HCT116 (cell line): ENCODE results near the gene DHX58. TPM values are rescaled to one million over a fixed set of nuclear protein-coding genes. Genes with fewer than 3 reads are reported as not detected.
A peak's percentile ranks its signal among the peaks of the same experiment; 100 is the strongest.

Source experiments
- ATAC-seq: fragments of 200-7000 bp; cut with Tn5 transposase; 2 replicates; pipeline ENCODE4 v1.9.1; 2020; ENCODE audit warnings: mild to moderate bottlenecking, moderate library complexity
- BruUV-seq: library from RNA; stranded (reverse); fragments of 400-500 nt; replicated peaks from 2 replicates; lab custom pipeline; 2021; lab: Mats Ljungman, UMichigan
- CTCF ChIA-PET: fragments of 300-600 bp; sonication (Branson Sonifier 250); formaldehyde crosslinking; loops from one replicate; lab custom pipeline; 2021; ENCODE audit warnings: antibody characterized with exemption; lab: Charles Lee
- POLR2A ChIA-PET: fragments of 300-600, 350-600 bp; sonication (Branson Sonifier 250); formaldehyde crosslinking; loops from one replicate; lab custom pipeline; 2021; ENCODE audit warnings: antibody characterized with exemption; lab: Charles Lee
- RAD21 ChIA-PET, 2 experiments: fragments of 300-600 bp; sonication (Branson Sonifier 250); formaldehyde crosslinking; loops; one replicate each; lab custom pipeline; 2023; ENCODE audit warnings: low total read pairs in 2 of 2; ENCODE audit not compliant: uncharacterized antibody in 2 of 2, unreplicated experiment in 2 of 2, low non-redundant PET in 1 of 2; lab: Charles Lee
- DNase-seq: peaks from one replicate; pipeline ENCODE4 v3.0.0-alpha.2; 2010; ENCODE audit warnings: low read depth, low spot score
- H2AFZ ChIP-seq: fragments of 200-600 bp; shearing (Covaris generic), sonication (generic); 2 replicates; pipeline ENCODE4 v1.6.1; 2017; ENCODE audit warnings: low read depth, mixed run types, mixed read lengths, antibody characterized with exemption, low read length; ENCODE audit not compliant: poor library complexity, severe bottlenecking
- H3K27ac ChIP-seq: 2 replicates; pipeline ENCODE4 v1.5.1; 2012; ENCODE audit warnings: low read depth, low read length
- H3K27me3 ChIP-seq: fragments of 200-600 bp; sonication (generic); 2 replicates; pipeline ENCODE4 v1.6.1; 2016; ENCODE audit warnings: mixed run types, low read length, mixed read lengths; ENCODE audit not compliant: insufficient read depth
- H3K36me3 ChIP-seq, 2 experiments: fragments of 200-500 bp in 1 of 2; fragments of 200-600 bp in 1 of 2; sonication (Bioruptor generic) in 1 of 2; sonication (generic) in 1 of 2; 2 replicates each; pipeline versions ENCODE4 v1.5.1 to v1.6.1; 2014 to 2016; ENCODE audit warnings: low read length in 2 of 2, inconsistent platforms in 1 of 2, mixed read lengths in 1 of 2, mixed run types in 1 of 2; ENCODE audit not compliant: insufficient read depth in 2 of 2, control insufficient read depth in 1 of 2
- H3K4me1 ChIP-seq, 2 experiments: fragments of 200-600 bp in 1 of 2; sonication (generic) in 1 of 2; 2 replicates each; pipeline versions ENCODE4 v1.5.1 to v1.6.1; 2012 to 2017; ENCODE audit warnings: low read length in 2 of 2, inconsistent platforms in 1 of 2, mild to moderate bottlenecking in 1 of 2, mixed read lengths in 1 of 2, mixed run types in 1 of 2, moderate library complexity in 1 of 2; ENCODE audit not compliant: insufficient read depth in 2 of 2, control insufficient read depth in 1 of 2
- H3K4me2 ChIP-seq: fragments of 200-600 bp; sonication (generic); 2 replicates; pipeline ENCODE4 v1.6.1; 2017; ENCODE audit warnings: mixed run types, low read length, mixed read lengths
- H3K4me3 ChIP-seq, 2 experiments: fragments of 200-600 bp in 1 of 2; sonication (generic) in 1 of 2; replicated peaks in 1 of 2; 2 replicates each; pipeline ENCODE4 v1.5.1; 2011 to 2016; ENCODE audit warnings: low read length in 2 of 2, control low read depth in 1 of 2, low read depth in 1 of 2, mild to moderate bottlenecking in 1 of 2, mixed read lengths in 1 of 2, mixed run types in 1 of 2
- H3K79me2 ChIP-seq: fragments of 200-600 bp; sonication (generic); 2 replicates; pipeline ENCODE4 v1.6.1; 2017; ENCODE audit warnings: mild to moderate bottlenecking, mixed run types, low read length, moderate library complexity, mixed read lengths; ENCODE audit not compliant: insufficient read depth
- H3K9ac ChIP-seq: fragments of 200-600 bp; sonication (generic); 2 replicates; pipeline ENCODE4 v1.6.1; 2016; ENCODE audit warnings: low read length, mixed read lengths
- H3K9me2 ChIP-seq: fragments of 200-600 bp; sonication (generic), shearing (Covaris generic); 2 replicates; pipeline ENCODE4 v1.6.1; 2017; ENCODE audit warnings: mixed run types, mild to moderate bottlenecking, moderate library complexity; ENCODE audit not compliant: insufficient read depth
- H3K9me3 ChIP-seq, 2 experiments: fragments of 200-500 bp in 1 of 2; fragments of 200-600 bp in 1 of 2; sonication (Bioruptor generic) in 1 of 2; sonication (generic) in 1 of 2; 2 replicates each; pipeline ENCODE4 v1.6.1; 2014 to 2017; ENCODE audit warnings: low read length in 2 of 2, mixed read lengths in 2 of 2, inconsistent platforms in 1 of 2, low read depth in 1 of 2, mild to moderate bottlenecking in 1 of 2, mixed run types in 1 of 2, moderate library complexity in 1 of 2; ENCODE audit not compliant: control insufficient read depth in 1 of 2, insufficient read depth in 1 of 2
- H4K20me1 ChIP-seq: fragments of 200-600 bp; sonication (generic), shearing (Covaris generic); 2 replicates; pipeline ENCODE4 v1.6.1; 2017; ENCODE audit warnings: mixed run types, mild to moderate bottlenecking, moderate library complexity; ENCODE audit not compliant: insufficient read depth
- CBX3 ChIP-seq: IDR thresholded peaks from 2 replicates; pipeline ENCODE4 v1.6.1; 2012; ENCODE audit warnings: low read depth
- CTCF ChIP-seq, 3 experiments: fragments of 200-600 bp in 1 of 3; sonication (generic) in 1 of 3; IDR thresholded peaks in 2 of 3; conservative IDR thresholded peaks in 1 of 3; 2 replicates each; pipeline ENCODE4 v1.5.1; 2012 to 2017; ENCODE audit warnings: low read depth in 2 of 3, low read length in 2 of 3, antibody characterized with exemption in 1 of 3, borderline replicate concordance in 1 of 3, control low read depth in 1 of 3, mild to moderate bottlenecking in 1 of 3, mixed read lengths in 1 of 3, mixed run types in 1 of 3, moderate library complexity in 1 of 3; ENCODE audit not compliant: insufficient read depth in 1 of 3
- EGR1 ChIP-seq: IDR thresholded peaks from 2 replicates; pipeline ENCODE4 v1.6.1; 2012; ENCODE audit warnings: low read depth
- ELF1 ChIP-seq: IDR thresholded peaks from 2 replicates; pipeline ENCODE4 v1.6.1; 2012; ENCODE audit warnings: low read depth, borderline replicate concordance
- EZH2phosphoT487 ChIP-seq: fragments of 200-600 bp; IDR thresholded peaks from 2 replicates; pipeline ENCODE4 v1.6.1; 2018; ENCODE audit warnings: antibody characterized with exemption, borderline replicate concordance
- FOSL1 ChIP-seq: IDR thresholded peaks from 2 replicates; pipeline ENCODE4 v1.6.1; 2012; ENCODE audit warnings: low read depth
- JUND ChIP-seq: IDR thresholded peaks from 2 replicates; pipeline ENCODE4 v1.6.1; 2012
- MAX ChIP-seq: IDR thresholded peaks from 2 replicates; pipeline ENCODE4 v1.6.1; 2012
- POLR2A ChIP-seq: IDR thresholded peaks from 2 replicates; pipeline ENCODE4 v1.7.0; 2011; ENCODE audit warnings: borderline replicate concordance; ENCODE audit not compliant: insufficient read depth, insufficient read length; ENCODE audit errors: extremely low read depth
- RAD21 ChIP-seq: IDR thresholded peaks from 2 replicates; pipeline ENCODE4 v1.6.1; 2012; ENCODE audit warnings: low read depth, mild to moderate bottlenecking
- SIN3A ChIP-seq: IDR thresholded peaks from 2 replicates; pipeline ENCODE4 v1.6.1; 2012; ENCODE audit warnings: low read depth
- SP1 ChIP-seq: IDR thresholded peaks from 2 replicates; pipeline ENCODE4 v1.6.1; 2012; ENCODE audit warnings: low read depth
- SRF ChIP-seq: IDR thresholded peaks from 2 replicates; pipeline ENCODE4 v1.6.1; 2012; ENCODE audit warnings: low read depth
- TCF7L2 ChIP-seq: IDR thresholded peaks from 2 replicates; pipeline ENCODE4 v1.7.0; 2011; ENCODE audit warnings: borderline replicate concordance, inconsistent platforms; ENCODE audit not compliant: insufficient read depth, insufficient read length; ENCODE audit errors: extremely low read depth
- YY1 ChIP-seq: IDR thresholded peaks from 2 replicates; pipeline ENCODE4 v1.6.1; 2011; ENCODE audit warnings: low read length, low read depth, moderate library complexity, mild to moderate bottlenecking; ENCODE audit not compliant: insufficient replicate concordance; ENCODE audit errors: extremely low read depth
- ZBTB33 ChIP-seq: IDR thresholded peaks from 2 replicates; pipeline ENCODE4 v1.6.1; 2011; ENCODE audit warnings: mild to moderate bottlenecking, low read length, moderate library complexity; ENCODE audit not compliant: insufficient replicate concordance; ENCODE audit errors: extremely low read depth
- ZNF274 ChIP-seq: fragments of 200-500 bp; sonication (Bioruptor generic); IDR thresholded peaks from 2 replicates; pipeline ENCODE4 v1.6.1; 2014; ENCODE audit warnings: mild to moderate bottlenecking, low read depth, low read length, inconsistent platforms
- intact Hi-C: fragments of 100-400 bp; cut with micrococcal nuclease; formaldehyde crosslinking; loops from 2 replicates; pipeline ENCODE4 v1.10.0; 2022
- total RNA-seq: library from RNA; stranded (reverse); gene quantifications from one replicate; pipeline ENCODE4 v1.2.1, GENCODE V29; 2021; ENCODE audit not compliant: unreplicated experiment

Gene DHX58
- total RNA-seq, 1 experiment from 2014 or later: 1.2 TPM

- H3K4me2 ChIP-seq: peak overlapping the region; percentile 94
- RAD21 ChIA-PET: no interaction called here
- H3K27ac ChIP-seq: no peak overlapping the region
- no peak overlapping the region for H3K9ac ChIP-seq
- TF ChIP-seq EGR1 (no peak), YY1 (no peak), SIN3A (no peak), CTCF (IDR thresholded peaks at IDR 0.05 in 2 of 3, conservative IDR thresholded peaks at IDR 0.05 in 1 of 3; ENCODE audit: borderline replicate concordance in 1 of 3, insufficient read depth in 1 of 3, low read depth in 2 of 3, low read length in 2 of 3) (no peak), ZBTB33 (no peak), TCF7L2 (no peak), SP1 (no peak), ELF1 (no peak), EZH2phosphoT487 (no peak), SRF (no peak), FOSL1 (no peak), RAD21 (no peak), POLR2A (no peak), JUND (no peak), CBX3 (no peak), ZNF274 (no peak), MAX (no peak)
- TF ChIP-seq, all 23 proteins: peak for 0
- Histone ChIP-seq H3K27me3 (peaks cover 11% of the 10 kb centered on the region; the same call in 1 of the 2 replicates), H3K36me3 (no peaks in the 10 kb centered on the region), H2AFZ (no peak overlapping the region), H3K9me2 (no peaks in the 10 kb centered on the region), H4K20me1 (no peaks in the 10 kb centered on the region), H3K9me3 (no peaks in the 10 kb centered on the region), H3K79me2 (no peaks in the 10 kb centered on the region), H3K4me1 (peaks cover 19 to 38% of the 10 kb centered on the region in 2 experiments), H3K4me3 (peak overlapping the region in 1 of 2 experiments; percentile 76; a peak in 1 of 4 replicates)
- ChIA-PET CTCF (interaction anchor here (1.2 kb wide), 1 partner anchor 14 kb away, joined by 3 read pairs; no protein-coding TSS in a partner anchor), POLR2A (interaction anchor here (0.9 kb wide), 1 partner anchor 32 kb away, joined by 3 read pairs; the partner anchor contains the start of gene NKIRAS2)
- intact Hi-C loops: no loop called here
- ATAC-seq: no peak
- BruUV-seq: no TSS peak
- DNase-seq: no peak
These were observed 60.9 kb downstream of the DHX58 start for GRCh38 chr17:42051645-42052044.
